ENCODE measurements around the gene ESCO1.
"Not testable (repeated sequence)": the region's sequence is repeated elsewhere in the genome, so short reads cannot be mapped to it uniquely, and the experiment has no call there.

The ESCO1 gene, protein sequence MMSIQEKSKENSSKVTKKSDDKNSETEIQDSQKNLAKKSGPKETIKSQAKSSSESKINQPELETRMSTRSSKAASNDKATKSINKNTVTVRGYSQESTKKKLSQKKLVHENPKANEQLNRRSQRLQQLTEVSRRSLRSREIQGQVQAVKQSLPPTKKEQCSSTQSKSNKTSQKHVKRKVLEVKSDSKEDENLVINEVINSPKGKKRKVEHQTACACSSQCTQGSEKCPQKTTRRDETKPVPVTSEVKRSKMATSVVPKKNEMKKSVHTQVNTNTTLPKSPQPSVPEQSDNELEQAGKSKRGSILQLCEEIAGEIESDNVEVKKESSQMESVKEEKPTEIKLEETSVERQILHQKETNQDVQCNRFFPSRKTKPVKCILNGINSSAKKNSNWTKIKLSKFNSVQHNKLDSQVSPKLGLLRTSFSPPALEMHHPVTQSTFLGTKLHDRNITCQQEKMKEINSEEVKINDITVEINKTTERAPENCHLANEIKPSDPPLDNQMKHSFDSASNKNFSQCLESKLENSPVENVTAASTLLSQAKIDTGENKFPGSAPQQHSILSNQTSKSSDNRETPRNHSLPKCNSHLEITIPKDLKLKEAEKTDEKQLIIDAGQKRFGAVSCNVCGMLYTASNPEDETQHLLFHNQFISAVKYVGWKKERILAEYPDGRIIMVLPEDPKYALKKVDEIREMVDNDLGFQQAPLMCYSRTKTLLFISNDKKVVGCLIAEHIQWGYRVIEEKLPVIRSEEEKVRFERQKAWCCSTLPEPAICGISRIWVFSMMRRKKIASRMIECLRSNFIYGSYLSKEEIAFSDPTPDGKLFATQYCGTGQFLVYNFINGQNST

GRCh38 chr18:21600526-21601410 is at the start of gene ESCO1:
ESCO1 (minus strand) TSS chr18:21600704; CDS start chr18:21574843, 25,861 bp downstream.
- peak within 1 kb of the TSS; percentile 97 for H3K4me3 ChIP-seq (ENCODE audit: low read depth, low read length)
- TF ChIP-seq, protein P1, sequence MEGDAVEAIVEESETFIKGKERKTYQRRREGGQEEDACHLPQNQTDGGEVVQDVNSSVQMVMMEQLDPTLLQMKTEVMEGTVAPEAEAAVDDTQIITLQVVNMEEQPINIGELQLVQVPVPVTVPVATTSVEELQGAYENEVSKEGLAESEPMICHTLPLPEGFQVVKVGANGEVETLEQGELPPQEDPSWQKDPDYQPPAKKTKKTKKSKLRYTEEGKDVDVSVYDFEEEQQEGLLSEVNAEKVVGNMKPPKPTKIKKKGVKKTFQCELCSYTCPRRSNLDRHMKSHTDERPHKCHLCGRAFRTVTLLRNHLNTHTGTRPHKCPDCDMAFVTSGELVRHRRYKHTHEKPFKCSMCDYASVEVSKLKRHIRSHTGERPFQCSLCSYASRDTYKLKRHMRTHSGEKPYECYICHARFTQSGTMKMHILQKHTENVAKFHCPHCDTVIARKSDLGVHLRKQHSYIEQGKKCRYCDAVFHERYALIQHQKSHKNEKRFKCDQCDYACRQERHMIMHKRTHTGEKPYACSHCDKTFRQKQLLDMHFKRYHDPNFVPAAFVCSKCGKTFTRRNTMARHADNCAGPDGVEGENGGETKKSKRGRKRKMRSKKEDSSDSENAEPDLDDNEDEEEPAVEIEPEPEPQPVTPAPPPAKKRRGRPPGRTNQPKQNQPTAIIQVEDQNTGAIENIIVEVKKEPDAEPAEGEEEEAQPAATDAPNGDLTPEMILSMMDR (IDR thresholded peaks at IDR 0.05; ENCODE audit: low read depth, low read length), result peak; percentile 60

- H3K4me3 ChIP-seq (ENCODE audit: low read depth, low read length), result not testable (repeated sequence)
Observed at GRCh38 chr18:21640375-21640774, 39.9 kb upstream of the ESCO1 start.

GRCh38 chr18:21638822-21639221 is 38.3 kb upstream of the ESCO1 start:
- H3K4me3 ChIP-seq (ENCODE audit: low read depth, low read length), result no peak overlapping the region
- TF ChIP-seq, protein P1 (IDR thresholded peaks at IDR 0.05; ENCODE audit: low read depth, low read length), result no peak

GRCh38 chr18:21636769-21637168 is 36.3 kb upstream of the ESCO1 start:
- H3K4me3 ChIP-seq (ENCODE audit: low read depth, low read length), result no peak overlapping the region
- TF ChIP-seq, protein P1 (IDR thresholded peaks at IDR 0.05; ENCODE audit: low read depth, low read length), result no peak

- TF ChIP-seq, protein P1 (IDR thresholded peaks at IDR 0.05; ENCODE audit: low read depth, low read length), result no peak
- no peak overlapping the region for H3K4me3 ChIP-seq (ENCODE audit: low read depth, low read length)
Observed at GRCh38 chr18:21634588-21635199, 34.2 kb upstream of the ESCO1 start.

GRCh38 chr18:21632393-21632792 is 31.9 kb upstream of the ESCO1 start:
- TF ChIP-seq, protein P1 (IDR thresholded peaks at IDR 0.05; ENCODE audit: low read depth, low read length), result no peak
- H3K4me3 ChIP-seq (ENCODE audit: low read depth, low read length), result no peak overlapping the region
